AG08396 (cell line): ENCODE results near the gene PTPN1.

Experiments
- DNase-seq: peaks from one replicate; pipeline ENCODE4 v3.0.0; 2012; ENCODE audit warnings: low spot score, mixed read lengths

The PTPN1 gene

DNA sequence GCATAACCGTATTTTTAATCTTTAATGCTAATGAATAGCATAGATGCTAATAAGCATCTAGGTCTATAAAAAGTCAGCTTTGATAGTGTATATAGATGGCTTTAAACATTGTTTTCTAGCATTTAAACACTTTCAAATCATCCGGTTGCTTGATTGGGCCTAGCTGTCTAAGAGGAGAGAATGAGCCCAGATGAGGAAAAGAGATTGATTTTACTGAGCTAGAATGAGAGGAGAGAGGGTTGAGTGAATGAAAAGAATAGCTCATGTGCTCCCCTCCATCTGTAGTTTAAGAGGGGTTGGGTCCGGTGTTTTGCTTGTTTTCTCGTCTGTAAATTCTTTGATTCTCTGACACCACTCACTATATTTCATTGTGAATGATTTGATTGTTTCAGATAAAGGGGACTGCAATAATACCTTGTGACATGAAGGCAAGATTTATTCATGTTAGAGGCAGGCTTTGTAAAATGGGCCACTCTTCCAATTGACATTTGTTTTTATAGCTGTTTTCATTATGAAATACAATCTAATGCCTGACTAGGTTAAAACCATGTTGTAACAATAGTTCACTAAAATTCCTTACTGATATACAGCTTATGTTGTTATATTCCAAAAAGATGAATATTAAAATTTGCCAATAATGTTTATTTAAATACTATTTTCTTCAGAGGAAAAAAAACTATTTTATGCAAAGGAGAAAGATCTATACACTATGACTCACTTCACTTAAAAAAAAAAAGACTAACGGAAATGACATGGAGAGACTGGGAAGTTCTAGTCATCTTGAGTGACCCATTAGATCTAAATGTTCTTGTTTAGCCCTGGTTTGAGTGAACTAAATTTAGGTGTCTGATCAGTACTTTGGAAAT lies 3.2 kb downstream of the PTPN1 start:
- DNase-seq = peak; percentile 46

DNA sequence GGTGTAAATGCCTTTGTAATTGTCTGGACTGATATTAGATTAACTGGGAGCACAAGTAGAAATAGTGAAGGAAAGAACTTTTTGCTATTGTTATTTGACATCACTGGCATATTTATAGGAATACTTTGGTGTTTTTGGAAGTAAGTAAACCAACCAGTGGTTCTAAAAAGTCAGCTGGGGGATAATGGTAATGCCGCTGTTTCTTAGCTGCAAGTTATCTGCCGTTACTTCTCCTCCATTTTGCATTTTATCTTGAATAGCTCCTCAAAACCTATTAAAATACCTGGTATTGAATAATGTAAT lies 3.8 kb downstream of the PTPN1 start:
- DNase-seq = no peak

DNA sequence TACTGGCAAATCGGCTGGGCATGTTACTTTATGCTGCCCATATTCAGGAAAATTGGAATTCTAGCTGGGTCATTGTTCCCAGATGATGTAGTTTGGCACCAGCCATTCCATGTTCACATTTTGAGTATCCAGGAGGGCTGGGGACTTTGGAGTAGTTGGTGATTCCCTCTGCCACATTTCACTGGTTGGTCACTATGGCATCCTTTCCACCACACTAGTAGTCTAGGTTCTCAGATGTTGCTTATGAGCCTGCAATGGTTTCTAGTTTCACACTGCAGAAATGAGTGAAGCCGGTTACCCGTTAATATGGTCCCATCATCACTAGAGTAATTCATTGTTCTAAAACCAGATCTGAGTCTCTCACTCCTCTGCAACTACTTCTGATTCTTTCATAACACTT lies 4.6 kb downstream of the PTPN1 start:
- no peak for DNase-seq

DNA sequence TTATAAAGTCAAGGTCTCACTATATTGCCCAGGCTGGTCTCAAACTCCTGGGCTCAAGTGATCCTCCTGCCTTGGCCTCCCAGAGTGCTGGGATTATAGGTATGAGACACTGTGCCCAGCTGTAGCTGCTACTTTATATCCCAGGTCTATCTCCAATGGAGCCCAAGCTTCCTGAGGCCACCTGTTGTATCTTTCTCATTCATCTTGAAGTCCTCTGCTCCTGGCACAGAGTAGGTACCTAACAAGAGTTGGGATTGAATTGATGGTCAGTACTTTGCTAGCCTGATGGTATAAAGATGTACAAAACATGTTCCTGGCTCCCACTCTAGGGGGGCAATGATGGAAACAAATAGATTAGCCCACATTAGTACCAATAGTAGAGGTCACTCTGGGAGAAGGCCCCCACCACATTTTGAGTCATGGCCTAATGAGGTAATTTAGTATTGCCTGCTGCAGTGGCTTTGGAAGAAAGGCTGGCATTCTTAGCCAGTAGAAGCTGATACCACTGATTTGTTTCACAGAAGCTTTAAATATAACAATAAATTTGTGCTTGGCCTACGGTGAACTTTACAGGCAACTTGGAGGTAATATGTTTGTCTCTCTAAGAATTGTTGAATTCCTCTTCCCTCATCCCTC lies 5.4 kb downstream of the PTPN1 start:
- no peak for DNase-seq

DNA sequence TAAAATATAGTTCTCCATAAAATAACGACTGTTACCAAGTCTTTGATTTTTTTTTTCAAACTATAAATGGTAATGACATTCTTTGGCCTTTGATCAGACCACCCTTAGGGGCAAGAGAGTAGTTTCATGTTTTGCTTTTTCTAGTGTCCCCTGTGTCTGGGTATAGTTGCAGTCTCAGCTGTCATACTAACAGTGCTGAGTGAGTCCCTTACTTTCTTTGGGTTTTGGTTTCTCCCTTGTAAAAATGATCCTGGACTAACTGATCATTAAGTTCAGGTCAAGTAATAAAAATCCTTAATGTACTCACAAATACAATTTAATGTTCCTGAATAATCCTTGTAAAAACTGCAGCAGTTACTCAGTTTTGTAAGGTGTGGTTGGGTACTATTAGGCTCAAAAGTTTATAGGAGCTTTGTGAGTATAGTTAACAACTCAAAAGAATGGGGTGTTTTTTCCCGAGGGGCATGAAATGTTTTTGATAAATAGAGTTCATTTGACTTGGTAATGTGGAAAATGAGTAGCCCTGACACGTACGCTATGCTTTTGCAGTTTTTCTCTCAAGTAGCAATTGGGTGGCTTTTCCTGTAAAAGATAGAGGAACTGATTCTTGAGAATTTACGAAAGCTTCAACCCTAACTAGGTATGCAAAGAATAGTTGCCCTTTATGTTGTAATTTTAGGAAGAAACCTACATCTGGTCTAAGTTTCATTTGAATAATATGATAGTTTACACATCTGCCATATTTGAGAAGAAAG lies 6.2 kb downstream of the PTPN1 start:
- no peak for DNase-seq

DNA sequence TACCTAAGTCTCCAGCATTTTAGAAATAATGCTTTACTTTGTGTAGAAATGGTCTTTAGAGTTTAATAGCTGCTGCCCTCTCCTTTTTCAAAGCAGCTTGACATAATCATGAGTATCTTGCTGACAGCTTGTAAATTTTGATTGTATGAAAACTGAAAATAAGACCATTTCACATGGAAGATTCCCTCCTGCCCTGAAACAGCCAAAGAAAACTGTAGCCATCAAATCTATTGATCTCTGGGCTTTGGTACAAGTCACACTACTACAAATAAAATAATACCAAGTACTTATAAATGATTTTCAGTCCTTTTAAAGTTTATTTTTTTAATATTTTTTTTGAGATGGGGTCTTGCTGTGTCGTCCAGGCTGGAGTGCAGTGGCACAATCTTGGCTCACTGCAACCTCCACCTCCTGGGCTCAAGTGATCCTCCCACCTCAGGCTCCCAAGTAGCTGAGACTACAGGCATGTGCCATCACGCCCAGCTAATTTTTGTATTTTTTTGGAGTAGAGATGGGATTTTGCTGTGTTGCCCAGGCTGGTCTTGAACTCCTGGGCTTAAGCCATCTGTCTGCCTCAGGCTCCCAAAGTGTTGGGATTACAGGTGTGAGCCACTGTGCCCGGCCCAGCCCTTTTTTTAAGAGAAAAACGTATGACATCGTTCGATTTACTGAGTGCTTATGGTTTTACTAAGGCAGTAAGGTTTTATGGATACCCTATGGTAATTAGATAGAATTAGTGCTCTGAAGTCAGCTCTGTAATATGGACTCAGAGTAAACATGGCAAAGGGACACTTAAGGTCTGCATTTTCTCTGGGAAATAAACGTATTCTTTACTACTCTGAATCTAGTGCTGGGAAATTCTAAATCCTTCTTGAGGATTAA lies 7.0 kb downstream of the PTPN1 start:
- DNase-seq = no peak

DNA sequence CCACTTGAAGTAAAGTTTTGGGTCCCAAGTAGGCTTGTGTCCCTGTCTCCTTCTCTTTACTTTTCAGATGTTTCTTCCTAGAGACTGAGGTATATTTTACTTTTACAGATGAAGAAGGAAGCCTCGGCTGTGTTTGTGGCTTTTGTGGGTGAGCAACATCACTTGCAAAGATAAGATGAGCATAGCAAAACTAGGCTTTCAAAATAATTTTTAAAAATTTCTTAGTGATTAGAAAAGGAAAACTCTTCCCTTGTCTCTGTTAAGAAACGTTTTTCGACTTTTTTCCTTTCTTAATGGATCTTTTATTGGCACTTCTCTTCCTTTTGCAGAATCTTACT lies 7.6 kb downstream of the PTPN1 start:
- DNase-seq = no peak

DNA sequence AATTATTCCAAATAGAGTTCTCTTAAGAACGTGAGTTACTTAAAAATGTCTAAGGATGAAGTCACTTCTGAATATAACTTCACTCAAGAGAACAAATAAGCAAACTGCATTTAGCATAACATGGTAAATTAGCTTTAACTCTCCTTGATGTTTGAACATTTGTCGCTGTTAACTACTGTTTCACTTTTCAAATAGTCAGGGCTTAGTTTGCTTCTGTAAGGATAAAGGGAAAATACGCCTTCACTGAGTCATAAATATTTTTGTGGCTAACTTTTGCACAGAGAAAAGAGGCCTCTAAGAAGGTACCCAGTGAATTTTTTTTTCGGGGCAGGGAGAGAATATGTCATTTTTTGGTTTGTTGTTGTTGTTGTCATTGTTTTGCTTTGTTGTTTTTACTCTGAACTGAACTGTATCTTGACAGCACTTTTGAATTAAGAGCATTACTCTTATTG lies 8.1 kb downstream of the PTPN1 start:
- no peak for DNase-seq

DNA sequence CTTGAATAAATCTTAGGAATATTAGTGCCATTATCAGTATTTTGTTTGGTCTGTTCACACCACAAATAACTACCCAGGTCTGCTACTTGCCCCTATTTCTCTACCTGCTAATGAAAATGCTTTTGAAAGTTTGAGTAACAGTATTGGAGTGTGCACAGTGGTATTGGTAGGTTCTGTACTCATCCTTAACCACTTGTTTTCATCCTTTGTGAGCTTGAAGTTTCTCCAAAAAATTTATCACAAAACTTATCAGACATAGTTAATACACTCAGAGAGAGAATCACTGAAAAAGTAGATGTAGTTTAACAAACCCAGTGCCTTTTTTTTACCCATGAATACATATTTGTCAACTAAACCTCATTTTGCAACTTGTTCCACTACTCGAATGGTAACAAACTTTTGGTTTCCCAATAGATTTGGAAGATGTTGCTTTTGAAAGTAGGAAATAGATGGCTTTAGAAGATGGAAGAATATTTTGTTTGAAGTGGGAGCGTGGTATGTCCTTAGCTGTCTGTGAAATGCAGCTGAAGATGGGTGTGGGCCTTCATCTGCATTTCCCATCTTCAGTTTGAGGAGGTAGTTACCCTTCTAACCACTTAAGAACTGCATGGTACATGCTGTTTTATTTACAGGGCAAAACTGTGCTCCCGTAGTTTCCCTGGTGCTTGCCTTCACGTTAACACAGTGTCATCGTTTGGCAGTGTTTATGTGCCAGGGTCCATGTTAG lies 9.0 kb downstream of the PTPN1 start:
- no peak for DNase-seq

DNA sequence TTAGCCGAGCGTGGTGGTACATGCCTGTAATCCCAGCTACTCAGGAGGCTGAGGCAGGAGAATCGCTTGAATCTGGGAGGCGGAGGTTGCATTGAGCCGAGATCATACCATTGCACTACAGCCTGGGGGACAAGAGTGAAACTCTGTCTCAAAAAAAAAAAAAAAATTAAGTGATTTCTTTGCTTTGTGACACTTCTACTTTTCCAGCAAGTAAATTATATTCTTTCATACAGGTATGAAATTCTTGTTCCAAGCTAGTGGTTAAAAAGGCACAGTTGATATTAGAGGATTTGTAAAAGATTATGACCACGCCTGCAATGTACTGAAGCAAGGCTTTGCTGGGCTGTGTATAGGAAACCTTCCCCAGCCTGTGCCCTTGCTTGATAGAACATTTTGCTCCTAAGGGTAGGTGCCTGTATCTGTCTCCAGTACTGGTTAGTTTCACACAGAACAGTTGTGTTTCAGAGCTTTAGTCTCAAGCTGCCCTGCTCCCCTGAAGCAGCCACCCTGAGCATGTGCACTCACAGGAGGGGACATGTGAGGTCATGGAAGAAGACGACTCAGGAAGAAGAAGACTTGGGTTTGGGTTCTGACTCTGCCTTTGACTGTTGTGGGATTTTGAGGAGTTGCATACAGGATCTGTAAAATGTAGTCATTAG lies 10.2 kb downstream of the PTPN1 start:
- no peak for DNase-seq

DNA sequence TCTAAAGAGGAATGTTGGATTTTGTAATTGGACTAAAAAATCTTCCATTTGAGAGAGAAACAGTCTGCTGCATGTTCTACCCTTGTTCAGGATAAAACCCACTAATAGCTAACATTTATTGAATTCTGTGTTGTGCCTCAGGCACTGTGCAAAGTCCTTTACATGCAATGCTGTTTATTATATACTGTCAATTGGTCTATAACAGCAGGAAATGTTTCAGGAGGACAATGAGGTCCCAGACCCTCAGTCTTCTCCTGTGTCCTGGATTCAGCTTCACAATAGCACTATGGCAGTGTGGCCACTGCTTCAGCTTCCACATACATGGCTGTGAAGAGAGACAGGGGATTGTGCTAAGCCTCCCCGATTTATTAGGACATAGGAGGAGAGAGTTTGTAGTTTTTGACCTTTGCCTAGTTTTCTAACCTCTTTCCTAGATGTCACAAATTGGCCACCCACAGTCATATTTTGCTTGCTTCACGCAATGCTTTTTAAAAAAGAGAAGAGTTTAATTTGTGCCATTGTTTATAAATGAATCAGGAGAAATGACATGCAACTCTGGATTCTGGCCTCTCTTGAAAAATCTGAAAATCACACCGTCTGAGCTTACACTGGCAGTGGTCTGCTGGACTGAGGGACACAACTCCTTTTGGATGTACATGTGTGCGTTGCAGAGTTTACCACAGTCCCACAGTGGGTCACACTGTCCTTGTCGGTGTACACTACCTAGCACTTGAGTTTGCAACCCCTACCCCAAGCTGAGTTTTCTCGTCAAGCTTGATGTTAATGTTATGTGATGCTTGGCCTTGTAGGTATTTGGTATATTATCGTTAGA lies 11.3 kb downstream of the PTPN1 start:
- no peak for DNase-seq

DNA sequence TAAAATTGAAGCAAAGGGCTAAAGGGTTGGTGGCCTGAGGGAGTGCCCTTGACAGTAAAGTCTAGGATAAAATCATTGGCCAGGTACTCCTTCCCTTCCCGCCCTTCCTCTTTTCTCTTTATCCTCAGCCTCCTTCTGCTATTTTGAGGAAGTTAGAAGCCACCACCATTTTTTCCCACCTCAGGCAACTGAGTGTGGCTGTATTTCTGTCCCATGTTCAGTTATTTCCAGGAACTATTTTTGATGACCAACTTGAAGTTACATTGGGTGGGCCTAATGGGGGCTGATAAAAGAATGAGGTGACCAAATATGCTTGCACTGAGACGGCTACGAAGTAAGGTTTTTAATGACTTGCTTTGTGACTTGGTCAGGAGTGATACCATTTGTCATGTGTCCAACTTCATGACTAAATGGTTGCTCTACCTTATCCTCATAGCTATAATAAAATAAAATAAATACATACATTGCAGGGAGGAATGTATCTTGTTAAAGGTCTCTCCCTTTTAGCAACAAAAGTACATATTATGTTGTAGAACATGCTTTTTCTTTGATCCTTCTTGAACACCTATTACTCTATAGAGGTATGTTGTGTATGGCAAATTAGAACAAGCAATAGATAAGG lies 12.0 kb downstream of the PTPN1 start:
- no peak for DNase-seq

DNA sequence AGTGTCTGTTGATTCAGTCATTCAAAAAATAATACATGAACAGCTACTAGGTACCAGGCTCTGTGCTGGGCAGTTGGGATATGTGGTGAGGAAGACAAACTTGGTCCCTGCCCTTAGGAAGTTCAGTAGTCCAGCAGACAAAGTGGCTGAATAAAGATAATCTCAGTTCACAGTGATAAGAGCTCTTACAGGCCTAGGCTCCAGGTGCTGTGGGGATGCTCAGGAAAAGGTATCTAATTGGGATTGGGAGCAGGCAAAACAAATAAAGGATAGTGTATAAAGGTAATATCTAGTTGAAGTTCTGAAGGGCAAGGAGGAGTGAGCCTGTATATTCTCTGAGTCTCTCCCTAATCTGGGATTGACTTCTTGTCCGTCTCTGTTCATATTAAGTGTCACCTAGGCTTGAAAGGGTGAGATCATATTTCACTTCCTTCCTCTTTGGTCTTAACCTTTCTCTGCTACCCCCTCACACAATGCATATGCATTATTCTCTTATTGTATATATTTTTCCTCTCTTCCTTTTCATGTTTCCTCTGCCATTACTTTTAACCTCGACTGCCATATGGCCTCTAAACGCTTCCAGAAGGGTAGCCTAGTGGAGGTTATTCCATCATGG lies 13.5 kb downstream of the PTPN1 start:
- DNase-seq = no peak

DNA sequence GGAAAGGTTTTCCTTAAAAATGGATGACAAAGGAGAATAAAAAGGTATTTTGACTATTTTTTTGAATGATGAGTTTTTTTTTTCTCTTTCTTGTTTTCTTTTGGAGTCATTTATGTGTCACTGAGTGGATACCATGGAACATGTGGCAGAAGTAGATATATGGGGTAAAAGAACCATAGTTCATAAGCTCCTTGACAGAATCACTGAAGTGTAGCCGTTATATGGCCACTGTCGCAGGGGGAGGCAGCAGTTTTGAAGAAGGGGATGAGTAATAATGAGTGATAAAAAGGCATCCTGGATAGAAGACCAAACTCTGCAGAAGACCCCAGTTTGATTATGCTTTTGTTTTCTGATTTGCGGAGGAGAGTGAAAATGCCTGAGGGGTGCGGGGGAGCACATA lies 15.5 kb downstream of the PTPN1 start:
- DNase-seq = no peak

DNA sequence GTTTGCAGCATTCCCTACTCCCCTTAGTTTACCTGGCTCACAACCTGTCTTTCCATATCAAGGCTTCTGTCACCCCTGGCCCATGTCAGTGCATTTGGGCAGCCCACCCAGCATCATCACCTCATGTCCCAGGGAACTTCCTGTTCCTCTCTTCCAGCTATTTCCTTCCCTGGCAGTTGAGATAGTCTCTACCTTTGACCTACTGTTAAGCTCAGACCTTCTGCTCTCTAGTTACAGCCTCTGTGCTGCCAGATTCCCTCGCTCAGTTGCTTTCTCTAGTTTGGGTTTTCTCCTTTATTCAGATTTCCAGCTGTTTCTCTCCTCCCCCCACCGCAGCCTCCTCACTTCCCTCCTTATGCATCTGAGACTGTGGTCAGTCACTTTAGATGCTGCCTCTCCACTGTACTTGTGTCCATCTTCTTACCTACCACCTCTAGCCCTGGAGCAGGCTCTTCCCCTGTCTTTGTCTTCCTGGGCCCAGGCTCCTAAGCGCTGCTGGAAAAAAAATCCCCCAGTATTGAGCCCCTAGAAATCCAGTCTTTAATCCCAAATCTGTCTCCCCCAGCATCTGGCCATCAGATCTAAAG lies 16.3 kb downstream of the PTPN1 start:
- DNase-seq = no peak

DNA sequence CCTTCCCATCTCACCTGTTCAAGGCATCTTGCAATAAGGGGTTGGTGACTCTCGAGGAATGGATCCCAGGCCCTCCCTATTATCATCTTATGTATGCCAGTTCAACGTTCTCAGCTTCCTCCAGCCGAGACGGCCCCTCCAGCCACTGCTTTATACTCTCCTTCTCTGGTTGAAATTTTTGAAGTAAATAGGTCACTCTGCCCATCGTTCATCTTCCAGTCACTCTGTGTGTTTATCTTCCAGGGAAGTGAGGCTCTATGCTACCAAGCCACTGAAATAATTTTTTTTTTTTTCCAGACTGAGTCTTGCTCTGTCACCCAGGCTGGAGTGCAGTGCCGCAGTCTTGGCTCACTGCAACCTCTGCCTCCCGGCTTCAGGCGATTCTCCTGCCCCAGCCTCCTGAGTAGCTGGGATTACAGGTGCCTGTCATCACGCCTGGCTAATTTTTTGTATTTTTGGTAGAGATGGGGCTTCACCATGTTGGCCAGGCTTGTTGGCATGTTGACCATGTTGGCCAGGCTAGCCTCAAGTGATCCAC lies 17.0 kb downstream of the PTPN1 start:
- no peak for DNase-seq

DNA sequence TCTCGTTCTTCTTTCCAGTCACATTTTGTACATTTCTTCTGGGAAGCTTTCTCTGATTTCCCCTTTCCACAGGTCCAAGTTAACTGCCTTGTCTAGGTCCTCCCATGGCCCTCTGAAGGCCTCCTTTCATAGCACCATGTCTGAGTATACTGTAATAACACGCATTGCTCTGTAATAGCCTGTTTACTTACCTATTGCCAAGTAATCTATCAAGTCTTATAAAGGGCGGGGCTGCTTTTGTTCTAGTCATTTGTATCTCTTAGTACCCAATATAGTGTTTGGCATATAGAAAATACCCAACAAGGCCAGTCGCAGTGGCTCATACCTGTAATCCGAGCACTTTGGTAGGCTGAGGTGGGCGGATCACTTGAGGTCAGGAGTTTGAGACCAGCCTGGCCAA lies 17.9 kb downstream of the PTPN1 start:
- no peak for DNase-seq

DNA sequence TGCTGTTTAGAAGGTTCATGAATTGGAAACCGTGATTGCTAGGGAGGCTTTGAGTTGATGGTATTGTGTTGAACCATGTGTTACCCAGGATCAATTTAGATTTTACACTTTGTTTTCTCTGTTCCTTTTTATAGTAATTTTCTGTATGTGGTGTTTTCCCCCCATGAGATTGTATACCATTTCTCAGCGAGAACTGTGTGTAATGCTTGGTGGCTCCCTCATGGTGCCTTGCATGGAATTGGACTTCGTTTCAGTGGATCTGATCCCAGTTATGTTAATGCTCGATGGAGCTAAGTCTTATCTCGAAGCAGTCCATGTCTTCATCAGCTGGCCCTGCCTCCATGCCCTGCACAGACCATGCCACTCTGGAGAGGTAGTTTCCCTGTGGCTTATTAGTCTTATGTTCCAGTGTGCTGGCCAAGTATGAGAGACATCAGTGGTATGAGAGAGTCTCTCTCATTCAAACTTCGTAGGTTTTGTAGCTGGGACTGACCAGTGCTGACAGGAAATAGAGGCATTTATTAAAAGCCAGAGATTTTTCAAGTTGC lies 18.7 kb downstream of the PTPN1 start:
- DNase-seq = no peak
